SK-N-SH (cell line): ENCODE measurements around the gene SLC35F4. TPM values are rescaled to one million over a fixed set of nuclear protein-coding genes. Genes with fewer than 3 reads are reported as not detected.
A peak's percentile ranks its signal among the peaks of the same experiment; 100 is the strongest.

Experiments used
- CTCF ChIA-PET: fragments of 300-600, 350-600 bp; formaldehyde crosslinking; extraction: SDS; loops from one replicate; lab custom pipeline; 2021; lab: Yijun Ruan, JAX
- POLR2A ChIA-PET: fragments of 350-600 bp; sonication (Branson Sonifier 250); formaldehyde crosslinking; extraction: SDS; loops from one replicate; lab custom pipeline; 2020; ENCODE audit warnings: antibody characterized with exemption, inconsistent platforms; lab: Yijun Ruan, JAX
- DNase-seq: peaks from one replicate; pipeline ENCODE4 v3.0.0; 2012
- H2AFZ ChIP-seq: fragments of 200-600 bp; sonication (generic); 2 replicates; pipeline ENCODE4 v1.8.1; 2016; ENCODE audit warnings: antibody characterized with exemption, mild to moderate bottlenecking, low read depth
- H3F3A ChIP-seq: fragments of 200-600 bp; sonication (generic); replicated peaks from 2 replicates; pipeline ENCODE3; 2016; ENCODE audit warnings: antibody characterized with exemption, mild to moderate bottlenecking; ENCODE audit not compliant: insufficient read depth
- H3K27ac ChIP-seq, 2 experiments: fragments of 200-500 bp in 1 of 2; fragments of 200-600 bp in 1 of 2; sonication (Bioruptor generic) in 1 of 2; sonication (generic), shearing (Covaris generic) in 1 of 2; 2 replicates each; pipeline versions ENCODE4 v1.5.1 to v1.6.1; 2014 to 2016; ENCODE audit warnings: low read depth in 2 of 2, inconsistent platforms in 1 of 2, low read length in 1 of 2, mild to moderate bottlenecking in 1 of 2, mixed read lengths in 1 of 2
- H3K27me3 ChIP-seq: fragments of 200-600 bp; sonication (generic), shearing (Covaris generic); 2 replicates; pipeline ENCODE4 v1.6.1; 2016; ENCODE audit warnings: mixed run types; ENCODE audit not compliant: insufficient read depth
- H3K36me3 ChIP-seq, 2 experiments: fragments of 200-500 bp in 1 of 2; fragments of 200-600 bp in 1 of 2; sonication (Bioruptor generic) in 1 of 2; sonication (generic) in 1 of 2; replicated peaks in 1 of 2; 2 replicates each; pipeline versions ENCODE3 to v1.5.1; 2014 to 2016; ENCODE audit warnings: low read length in 1 of 2, mild to moderate bottlenecking in 1 of 2; ENCODE audit not compliant: insufficient read depth in 2 of 2, control insufficient read depth in 1 of 2
- H3K4me1 ChIP-seq, 2 experiments: fragments of 200-500 bp in 1 of 2; fragments of 200-600 bp in 1 of 2; sonication (Bioruptor generic) in 1 of 2; sonication (generic), shearing (Covaris generic) in 1 of 2; 2 replicates each; pipeline versions ENCODE4 v1.5.1 to v1.6.1; 2014 to 2016; ENCODE audit warnings: low read depth in 1 of 2, low read length in 1 of 2, mixed run types in 1 of 2; ENCODE audit not compliant: insufficient read depth in 2 of 2, control insufficient read depth in 1 of 2
- H3K4me2 ChIP-seq: fragments of 200-600 bp; sonication (generic), shearing (Covaris generic); 2 replicates; pipeline ENCODE4 v1.6.1; 2017; ENCODE audit warnings: mixed run types
- H3K4me3 ChIP-seq, 2 experiments: fragments of 200-500 bp in 1 of 2; fragments of 200-600 bp in 1 of 2; sonication (Bioruptor generic) in 1 of 2; sonication (generic), shearing (Covaris generic) in 1 of 2; 2 replicates each; pipeline versions ENCODE4 v1.5.1 to v1.8.1; 2014 to 2016; ENCODE audit warnings: low read depth in 2 of 2, inconsistent platforms in 1 of 2, low read length in 1 of 2, mild to moderate bottlenecking in 1 of 2, mixed read lengths in 1 of 2, moderate library complexity in 1 of 2
- H3K79me2 ChIP-seq: fragments of 200-600 bp; sonication (generic); 2 replicates; pipeline ENCODE4 v1.8.1; 2017; ENCODE audit warnings: mild to moderate bottlenecking; ENCODE audit not compliant: insufficient read depth
- H3K9ac ChIP-seq: fragments of 200-600 bp; sonication (generic); 2 replicates; pipeline ENCODE4 v1.6.1; 2017; ENCODE audit warnings: mixed run types
- H3K9me2 ChIP-seq: fragments of 200-600 bp; sonication (generic); 2 replicates; pipeline ENCODE4 v1.6.1; 2017; ENCODE audit warnings: mixed run types
- H3K9me3 ChIP-seq: fragments of 200-600 bp; sonication (generic); 2 replicates; pipeline ENCODE4 v1.6.1; 2017; ENCODE audit warnings: mixed run types, mild to moderate bottlenecking, moderate library complexity
- H4K20me1 ChIP-seq: fragments of 200-600 bp; sonication (generic); 2 replicates; pipeline ENCODE4 v1.6.1; 2017; ENCODE audit warnings: mild to moderate bottlenecking, mixed run types; ENCODE audit not compliant: insufficient read depth
- CHD2 ChIP-seq: fragments of 150-350 bp; IDR thresholded peaks from 2 replicates; pipeline ENCODE4 v1.6.1; 2018; ENCODE audit warnings: low read length; ENCODE audit not compliant: partially characterized antibody
- ELF1 ChIP-seq: IDR thresholded peaks from 2 replicates; pipeline ENCODE4 v1.4.0; 2012
- EP300 ChIP-seq, 2 experiments: IDR thresholded peaks; 2 replicates each; pipeline versions ENCODE4 v1.4.0 to v1.6.1; 2012; ENCODE audit warnings: borderline replicate concordance in 1 of 2, low read depth in 1 of 2, low read length in 1 of 2
- FOSL2 ChIP-seq: IDR thresholded peaks from 2 replicates; pipeline ENCODE4 v1.4.0; 2012; ENCODE audit warnings: low read depth, mild to moderate bottlenecking, moderate library complexity, borderline replicate concordance
- GATA2 ChIP-seq: sonication (generic); formaldehyde crosslinking; IDR thresholded peaks from 2 replicates; pipeline ENCODE4 v1.5.0; 2020; ENCODE audit warnings: mild to moderate bottlenecking, missing genetic modification reagents
- JUND ChIP-seq: IDR thresholded peaks from 2 replicates; pipeline ENCODE4 v1.4.0; 2012
- MEF2A ChIP-seq: IDR thresholded peaks from 2 replicates; pipeline ENCODE4 v1.4.0; 2012; ENCODE audit warnings: low read depth, borderline replicate concordance
- POLR2AphosphoS5 ChIP-seq: IDR thresholded peaks from 2 replicates; pipeline ENCODE4 v1.6.1; 2012; ENCODE audit warnings: low read depth, low read length
- RAD21 ChIP-seq: IDR thresholded peaks from 2 replicates; pipeline ENCODE4 v1.6.1; 2012; ENCODE audit warnings: mild to moderate bottlenecking, low read length
- RCOR1 ChIP-seq: fragments of 150-350 bp; IDR thresholded peaks from 2 replicates; pipeline ENCODE4 v1.6.1; 2017; ENCODE audit warnings: antibody characterized with exemption, low read length
- RXRA ChIP-seq: IDR thresholded peaks from 2 replicates; pipeline ENCODE4 v1.4.0; 2012; ENCODE audit warnings: low read depth, mild to moderate bottlenecking, borderline replicate concordance
- SIN3A ChIP-seq: IDR thresholded peaks from 2 replicates; pipeline ENCODE4 v1.6.1; 2012; ENCODE audit warnings: low read depth, mild to moderate bottlenecking, low read length, moderate library complexity, borderline replicate concordance
- SMC3 ChIP-seq: IDR thresholded peaks from 2 replicates; pipeline ENCODE4 v1.6.1; 2012; ENCODE audit warnings: low read depth, low read length, improper control_type of control experiment
- TCF12 ChIP-seq: IDR thresholded peaks from 2 replicates; pipeline ENCODE4 v1.4.0; 2012
- TEAD4 ChIP-seq: IDR thresholded peaks from 2 replicates; pipeline ENCODE4 v1.4.0; 2012; ENCODE audit warnings: mild to moderate bottlenecking, borderline replicate concordance; ENCODE audit not compliant: insufficient read depth
- whole genome bisulfite sequencing: methylation state at CpG from one replicate; pipeline ENCODE4 v1.1.6; 2017; ENCODE audit warnings: low lambda C conversion rate; 5-methylcytosine and 5-hydroxymethylcytosine counted together
- polyA plus RNA-seq, 3 experiments: library from polyadenylated mRNA; depleted of rRNA; stranded (reverse); fragments of >200 nt; gene quantifications; 2 replicates each; pipeline ENCODE4 v1.2.3, GENCODE V29; 2012
- TF ChIP-seq, protein P1 (sequence below): fragments of 150-350 bp; IDR thresholded peaks from 2 replicates; pipeline ENCODE4 v1.6.1; 2017; ENCODE audit warnings: antibody characterized with exemption, low read length, low read depth, borderline replicate concordance
- TF ChIP-seq, protein P2 (sequence below): fragments of 200-600 bp; sonication (generic); IDR thresholded peaks from 2 replicates; pipeline ENCODE4 v1.6.1; 2017; ENCODE audit warnings: antibody characterized with exemption, mild to moderate bottlenecking, moderate library complexity
- TF ChIP-seq, protein P3 (sequence below): IDR thresholded peaks from 2 replicates; pipeline ENCODE4 v1.4.0; 2012; ENCODE audit warnings: low read depth
- TF ChIP-seq, protein P4 (sequence below): IDR thresholded peaks from 2 replicates; pipeline ENCODE4 v1.6.1; 2012; ENCODE audit warnings: mild to moderate bottlenecking, low read depth, low read length, moderate library complexity

Gene SLC35F4
- polyA plus RNA-seq, 1 of the 3 experiments (the other 2 are of a cell fraction) = not detected

DNA sequence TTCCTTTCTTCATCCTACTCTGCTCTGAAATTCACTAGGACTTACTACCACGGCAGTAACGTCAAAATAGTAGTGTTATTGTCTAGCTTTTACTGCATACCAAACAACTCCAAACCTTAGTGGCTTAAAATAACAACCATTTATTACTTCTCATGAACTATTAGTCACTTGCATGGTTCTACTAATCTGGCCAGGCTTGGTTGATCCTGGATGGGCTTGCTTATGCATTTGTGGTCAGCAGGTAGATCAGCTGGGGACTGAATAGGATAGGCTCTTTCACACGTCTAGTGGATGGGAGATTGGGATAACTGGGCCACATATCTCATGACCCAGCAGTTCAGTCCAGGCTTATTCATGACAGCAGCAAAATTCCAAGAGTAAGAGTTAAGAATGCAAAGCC is 9.4 kb upstream of the SLC35F4 start:
- ChIA-PET POLR2A (no interaction called here), CTCF (no interaction called here)
- no peaks in the 10 kb centered on the region for H3K9me2 ChIP-seq
- H3K79me2 ChIP-seq = no peaks in the 10 kb centered on the region
- no peak overlapping the region for H3K27ac ChIP-seq
- H3K4me3 ChIP-seq = no peak overlapping the region
- no peak overlapping the region for H3K9ac ChIP-seq
- no peak overlapping the region for H3K4me2 ChIP-seq
- H3K9me3 ChIP-seq = no peaks in the 10 kb centered on the region
- no peaks in the 10 kb centered on the region for H3K4me1 ChIP-seq
- no peaks in the 10 kb centered on the region for H3F3A ChIP-seq
- TF ChIP-seq RAD21 (no peak), CHD2 (no peak), TCF12 (no peak), RXRA (no peak), POLR2AphosphoS5 (no peak), JUND (no peak), ELF1 (no peak)
- TF ChIP-seq, protein P1, sequence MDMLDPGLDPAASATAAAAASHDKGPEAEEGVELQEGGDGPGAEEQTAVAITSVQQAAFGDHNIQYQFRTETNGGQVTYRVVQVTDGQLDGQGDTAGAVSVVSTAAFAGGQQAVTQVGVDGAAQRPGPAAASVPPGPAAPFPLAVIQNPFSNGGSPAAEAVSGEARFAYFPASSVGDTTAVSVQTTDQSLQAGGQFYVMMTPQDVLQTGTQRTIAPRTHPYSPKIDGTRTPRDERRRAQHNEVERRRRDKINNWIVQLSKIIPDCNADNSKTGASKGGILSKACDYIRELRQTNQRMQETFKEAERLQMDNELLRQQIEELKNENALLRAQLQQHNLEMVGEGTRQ = no peak
- TF ChIP-seq, protein P2, sequence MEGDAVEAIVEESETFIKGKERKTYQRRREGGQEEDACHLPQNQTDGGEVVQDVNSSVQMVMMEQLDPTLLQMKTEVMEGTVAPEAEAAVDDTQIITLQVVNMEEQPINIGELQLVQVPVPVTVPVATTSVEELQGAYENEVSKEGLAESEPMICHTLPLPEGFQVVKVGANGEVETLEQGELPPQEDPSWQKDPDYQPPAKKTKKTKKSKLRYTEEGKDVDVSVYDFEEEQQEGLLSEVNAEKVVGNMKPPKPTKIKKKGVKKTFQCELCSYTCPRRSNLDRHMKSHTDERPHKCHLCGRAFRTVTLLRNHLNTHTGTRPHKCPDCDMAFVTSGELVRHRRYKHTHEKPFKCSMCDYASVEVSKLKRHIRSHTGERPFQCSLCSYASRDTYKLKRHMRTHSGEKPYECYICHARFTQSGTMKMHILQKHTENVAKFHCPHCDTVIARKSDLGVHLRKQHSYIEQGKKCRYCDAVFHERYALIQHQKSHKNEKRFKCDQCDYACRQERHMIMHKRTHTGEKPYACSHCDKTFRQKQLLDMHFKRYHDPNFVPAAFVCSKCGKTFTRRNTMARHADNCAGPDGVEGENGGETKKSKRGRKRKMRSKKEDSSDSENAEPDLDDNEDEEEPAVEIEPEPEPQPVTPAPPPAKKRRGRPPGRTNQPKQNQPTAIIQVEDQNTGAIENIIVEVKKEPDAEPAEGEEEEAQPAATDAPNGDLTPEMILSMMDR = no peak
- WGBS = 0% methylated on average over 3 of the region's 3 CpGs
- no peaks in the 10 kb centered on the region for H3K27me3 ChIP-seq
- DNase-seq = no peak
- H2AFZ ChIP-seq = no peak overlapping the region
- H3K36me3 ChIP-seq = no peaks in the 10 kb centered on the region
- H4K20me1 ChIP-seq = no peaks in the 10 kb centered on the region

DNA sequence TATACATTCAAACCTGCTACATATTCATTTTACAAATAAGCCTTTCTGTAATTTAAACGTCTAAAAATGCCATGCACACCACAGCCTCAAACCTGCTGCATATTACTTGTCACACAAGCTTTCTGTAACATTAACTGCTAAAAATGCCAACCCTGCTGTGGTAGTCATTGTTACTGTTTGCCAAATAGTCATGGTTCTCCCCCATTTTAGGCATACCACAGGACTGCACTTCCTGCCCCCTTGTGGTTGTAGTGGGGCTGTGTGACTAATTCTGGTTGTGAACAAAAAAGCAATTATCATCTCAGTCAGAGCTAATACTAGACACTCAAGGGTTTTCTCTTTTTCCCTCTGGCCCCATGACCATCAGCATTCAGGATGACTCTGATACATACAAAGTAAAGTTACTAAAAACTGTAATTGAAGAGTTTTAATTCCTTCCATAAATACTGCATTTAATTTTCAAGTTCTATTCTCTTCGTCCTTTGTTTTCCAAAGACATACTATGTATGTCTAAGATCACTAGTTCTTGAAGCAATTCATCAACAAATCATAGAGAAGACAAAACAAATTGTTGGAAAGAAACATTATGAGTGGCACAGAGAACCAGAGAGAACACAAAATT is 5.7 kb upstream of the SLC35F4 start:
- no peak overlapping the region for H3K9ac ChIP-seq
- no peaks in the 10 kb centered on the region for H3K79me2 ChIP-seq
- H2AFZ ChIP-seq = no peak overlapping the region
- H3K4me1 ChIP-seq = no peaks in the 10 kb centered on the region
- no peaks in the 10 kb centered on the region for H3F3A ChIP-seq
- H3K9me2 ChIP-seq = no peaks in the 10 kb centered on the region
- no peak overlapping the region for H3K4me2 ChIP-seq
- H3K27ac ChIP-seq = no peak overlapping the region
- DNase-seq = peak; percentile 28
- 3% methylated on average over 2 of the region's 2 CpGs for WGBS
- H3K36me3 ChIP-seq = no peaks in the 10 kb centered on the region
- no peaks in the 10 kb centered on the region for H4K20me1 ChIP-seq
- peaks cover 13% of the 10 kb centered on the region; the same call in 1 of the 2 replicates for H3K27me3 ChIP-seq
- ChIA-PET POLR2A (no interaction called here), CTCF (interaction anchor here (0.8 to 1.5 kb wide), 4 partner anchors 10 to 179 kb away, joined by 3 to 7 read pairs (median 6); no protein-coding TSS in a partner anchor)
- H3K4me3 ChIP-seq = no peak overlapping the region
- H3K9me3 ChIP-seq = no peaks in the 10 kb centered on the region
- TF ChIP-seq GATA2 (CRISPR knock-in tag) (no peak), CHD2 (no peak), RAD21 (peak; percentile 47), MEF2A (no peak), FOSL2 (no peak), SIN3A (no peak), SMC3 (peak; percentile 61), TEAD4 (no peak), EP300 (IDR thresholded peaks at IDR 0.05; ENCODE audit: borderline replicate concordance in 1 of 2, low read depth in 1 of 2, low read length in 1 of 2) (no peak), RCOR1 (no peak)
- TF ChIP-seq, protein P3, sequence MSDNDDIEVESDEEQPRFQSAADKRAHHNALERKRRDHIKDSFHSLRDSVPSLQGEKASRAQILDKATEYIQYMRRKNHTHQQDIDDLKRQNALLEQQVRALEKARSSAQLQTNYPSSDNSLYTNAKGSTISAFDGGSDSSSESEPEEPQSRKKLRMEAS = no peak
- TF ChIP-seq, protein P2 = peak; percentile 72
- TF ChIP-seq, protein P4, sequence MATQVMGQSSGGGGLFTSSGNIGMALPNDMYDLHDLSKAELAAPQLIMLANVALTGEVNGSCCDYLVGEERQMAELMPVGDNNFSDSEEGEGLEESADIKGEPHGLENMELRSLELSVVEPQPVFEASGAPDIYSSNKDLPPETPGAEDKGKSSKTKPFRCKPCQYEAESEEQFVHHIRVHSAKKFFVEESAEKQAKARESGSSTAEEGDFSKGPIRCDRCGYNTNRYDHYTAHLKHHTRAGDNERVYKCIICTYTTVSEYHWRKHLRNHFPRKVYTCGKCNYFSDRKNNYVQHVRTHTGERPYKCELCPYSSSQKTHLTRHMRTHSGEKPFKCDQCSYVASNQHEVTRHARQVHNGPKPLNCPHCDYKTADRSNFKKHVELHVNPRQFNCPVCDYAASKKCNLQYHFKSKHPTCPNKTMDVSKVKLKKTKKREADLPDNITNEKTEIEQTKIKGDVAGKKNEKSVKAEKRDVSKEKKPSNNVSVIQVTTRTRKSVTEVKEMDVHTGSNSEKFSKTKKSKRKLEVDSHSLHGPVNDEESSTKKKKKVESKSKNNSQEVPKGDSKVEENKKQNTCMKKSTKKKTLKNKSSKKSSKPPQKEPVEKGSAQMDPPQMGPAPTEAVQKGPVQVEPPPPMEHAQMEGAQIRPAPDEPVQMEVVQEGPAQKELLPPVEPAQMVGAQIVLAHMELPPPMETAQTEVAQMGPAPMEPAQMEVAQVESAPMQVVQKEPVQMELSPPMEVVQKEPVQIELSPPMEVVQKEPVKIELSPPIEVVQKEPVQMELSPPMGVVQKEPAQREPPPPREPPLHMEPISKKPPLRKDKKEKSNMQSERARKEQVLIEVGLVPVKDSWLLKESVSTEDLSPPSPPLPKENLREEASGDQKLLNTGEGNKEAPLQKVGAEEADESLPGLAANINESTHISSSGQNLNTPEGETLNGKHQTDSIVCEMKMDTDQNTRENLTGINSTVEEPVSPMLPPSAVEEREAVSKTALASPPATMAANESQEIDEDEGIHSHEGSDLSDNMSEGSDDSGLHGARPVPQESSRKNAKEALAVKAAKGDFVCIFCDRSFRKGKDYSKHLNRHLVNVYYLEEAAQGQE = no peak
- TF ChIP-seq, all 33 proteins: peak for 3
